Left lung (tissue), 14 donors: ENCODE results near the gene HOXA9. TPM values are rescaled to one million over a fixed set of nuclear protein-coding genes. Genes with fewer than 3 reads are reported as not detected.

Experiments used
- ATAC-seq: fragments of 200-7000 bp; cut with Tn5 transposase; one replicate; pipeline ENCODE4 v1.9.1; 2020; ENCODE audit warnings: moderate library complexity
- DNase-seq, 4 donors: peaks; one replicate each; pipeline ENCODE4 v3.0.0-alpha.2; 2013 to 2020
- H3K27ac ChIP-seq, 2 donors: fragments of 200-600 bp; sonication (generic) in 1 of 2; one replicate each; pipeline versions ENCODE4 v1.5.0 to v1.8.0; 2020 to 2021
- H3K27me3 ChIP-seq, 2 donors: fragments of 200-600 bp; sonication (generic) in 1 of 2; one replicate each; pipeline versions ENCODE4 v1.5.0 to v1.8.0; 2020 to 2021
- H3K36me3 ChIP-seq, 2 donors: fragments of 200-600 bp; sonication (generic) in 1 of 2; one replicate each; pipeline versions ENCODE4 v1.5.0 to v1.8.0; 2020 to 2021
- H3K4me1 ChIP-seq, 2 donors: fragments of 200-600 bp; one replicate each; pipeline ENCODE4 v1.8.0; 2021
- H3K4me3 ChIP-seq, 2 donors: fragments of 200-600 bp; sonication (generic) in 1 of 2; one replicate each; pipeline versions ENCODE4 v1.5.0 to v1.8.0; 2020 to 2021; ENCODE audit warnings: mild to moderate bottlenecking in 1 of 2
- H3K9me3 ChIP-seq, 2 donors: fragments of 200-600 bp; sonication (generic) in 1 of 2; one replicate each; pipeline versions ENCODE4 v1.5.0 to v1.8.0; 2020 to 2021
- intact Hi-C, 2 donors: fragments of 100-400 bp; cut with DNase I; formaldehyde crosslinking; loops; one replicate each; pipeline versions ENCODE4 v1.11.2 to v1.14.2; 2022
- long read RNA-seq, 12 donors: library from polyadenylated mRNA in 2 of 12; unstranded in 2 of 12; transcript quantifications; one replicate each; pipeline ENCODE4 v2.0.0 and lab custom pipeline, GENCODE V29; 2019 to 2026
- polyA plus RNA-seq, 6 donors: library from polyadenylated mRNA; unstranded; fragments of 120-200 nt; gene quantifications; one replicate each; pipeline ENCODE4 v1.2.1, GENCODE V29; 2013; ENCODE audit not compliant: insufficient read length in 6 of 6
- total RNA-seq, 2 donors: library from RNA; stranded (reverse); fragmentation: NEBNext Ultra II Directional; extraction: Animal tissue kit (Norgen Biotek cat#: 25700); gene quantifications; one replicate each; pipeline ENCODE4 v1.2.1, GENCODE V29; 2021
- TF ChIP-seq, protein P1 (sequence below), 2 donors: fragments of 200-600 bp; sonication (generic) in 1 of 2; IDR thresholded peaks; one replicate each; pipeline versions ENCODE4 v1.5.0 to v1.8.0; 2021; ENCODE audit warnings: antibody characterized with exemption in 2 of 2
- donor health status: DM: no; HTN: yes; CAD: no.
- donor health status: DM: no; HTN: no; CAD: no.

Gene HOXA9
- total RNA-seq = 1 to 10 TPM in 1 of 2 donors, under 1 TPM in 1; 0.73 to 1.4 TPM
- 1 to 10 TPM in 1 of 6 donors, under 1 TPM in 5; 0.38 to 1.4 (median 0.52) TPM for polyA plus RNA-seq
- long read RNA-seq, donor 1 = 0 reads
- long read RNA-seq, donor 2, partial matches to known transcripts = 0 of 2 reads
- long read RNA-seq, donor 2, other reads (novel, unspliced or antisense) = 0 of 2 reads
- long read RNA-seq, donor 3 = 0 reads
- long read RNA-seq, donor 4 = 0 reads
- long read RNA-seq, donor 5 = 0 reads
- long read RNA-seq, donor 6 = 0 reads
- long read RNA-seq, donor 7 = 0 reads
- long read RNA-seq, donor 8 = 0 reads
- long read RNA-seq, donor 9 = 0 reads
- long read RNA-seq, donor 10 = 0 reads
- long read RNA-seq, donor 11, partial matches to known transcripts = 0 of 1 reads
- long read RNA-seq, donor 11, other reads (novel, unspliced or antisense) = 0 of 1 reads
- long read RNA-seq, donor 12 = 0 reads

DNA sequence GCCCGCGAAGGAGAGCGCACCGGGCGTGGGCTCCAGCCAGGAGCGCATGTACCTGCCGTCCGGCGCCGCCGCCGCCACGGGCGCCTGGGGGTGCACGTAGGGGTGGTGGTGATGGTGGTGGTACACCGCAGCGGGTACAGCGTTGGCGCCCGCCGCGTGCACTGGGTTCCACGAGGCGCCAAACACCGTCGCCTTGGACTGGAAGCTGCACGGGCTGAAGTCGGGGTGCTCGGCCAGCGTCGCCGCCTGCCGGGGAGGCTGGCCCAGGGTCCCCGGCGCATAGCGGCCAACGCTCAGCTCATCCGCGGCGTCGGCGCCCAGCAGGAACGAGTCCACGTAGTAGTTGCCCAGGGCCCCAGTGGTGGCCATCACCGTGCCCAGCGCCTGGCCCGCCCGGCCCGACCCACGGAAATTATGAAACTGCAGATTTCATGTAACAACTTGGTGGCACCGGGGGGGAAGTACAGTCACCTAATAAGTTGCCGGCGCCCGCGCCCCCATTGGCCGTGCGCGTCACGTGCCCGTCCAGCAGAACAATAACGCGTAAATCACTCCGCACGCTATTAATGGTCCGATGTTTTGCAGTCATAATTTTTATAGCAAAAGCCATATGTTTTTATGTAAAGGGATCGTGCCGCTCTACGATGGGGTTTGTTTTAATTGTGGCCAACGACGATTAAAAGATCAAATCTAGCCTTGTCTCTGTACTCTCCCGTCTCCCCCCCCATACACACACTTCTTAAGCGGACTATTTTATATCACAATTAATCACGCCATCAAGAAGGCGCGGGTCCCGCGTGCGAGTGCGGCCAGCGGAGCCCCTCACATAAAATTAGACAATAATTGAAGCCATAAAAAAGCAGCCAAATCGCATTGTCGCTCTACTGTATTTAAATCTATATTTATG, at the start of gene HOXA9:
Gene HOXA9, minus strand, starts transcription at position 449 of the 907 bp plus-strand sequence. Its CDS starts 80 bp downstream, at position 369.
- TF ChIP-seq, protein P1, sequence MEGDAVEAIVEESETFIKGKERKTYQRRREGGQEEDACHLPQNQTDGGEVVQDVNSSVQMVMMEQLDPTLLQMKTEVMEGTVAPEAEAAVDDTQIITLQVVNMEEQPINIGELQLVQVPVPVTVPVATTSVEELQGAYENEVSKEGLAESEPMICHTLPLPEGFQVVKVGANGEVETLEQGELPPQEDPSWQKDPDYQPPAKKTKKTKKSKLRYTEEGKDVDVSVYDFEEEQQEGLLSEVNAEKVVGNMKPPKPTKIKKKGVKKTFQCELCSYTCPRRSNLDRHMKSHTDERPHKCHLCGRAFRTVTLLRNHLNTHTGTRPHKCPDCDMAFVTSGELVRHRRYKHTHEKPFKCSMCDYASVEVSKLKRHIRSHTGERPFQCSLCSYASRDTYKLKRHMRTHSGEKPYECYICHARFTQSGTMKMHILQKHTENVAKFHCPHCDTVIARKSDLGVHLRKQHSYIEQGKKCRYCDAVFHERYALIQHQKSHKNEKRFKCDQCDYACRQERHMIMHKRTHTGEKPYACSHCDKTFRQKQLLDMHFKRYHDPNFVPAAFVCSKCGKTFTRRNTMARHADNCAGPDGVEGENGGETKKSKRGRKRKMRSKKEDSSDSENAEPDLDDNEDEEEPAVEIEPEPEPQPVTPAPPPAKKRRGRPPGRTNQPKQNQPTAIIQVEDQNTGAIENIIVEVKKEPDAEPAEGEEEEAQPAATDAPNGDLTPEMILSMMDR (IDR thresholded peaks at IDR 0.05) = no peak
- DNase-seq = peak in 2 of 4 donors; percentile 75 to 88
- peaks cover 7 to 78% of the 10 kb centered on the region in 2 donors for H3K4me1 ChIP-seq
- H3K36me3 ChIP-seq = no peaks in the 10 kb centered on the region
- peak within 1 kb of the TSS in 1 of 2 donors; percentile 61 for H3K27ac ChIP-seq
- intact Hi-C loops = loop anchor here in 1 of 2 donors (10.0 kb wide), 1 partner anchor 1281 kb away; no protein-coding TSS in a partner anchor
- peaks cover 78 to 100% of the 10 kb centered on the region in 2 donors for H3K27me3 ChIP-seq
- ATAC-seq = peak; percentile 23
- H3K9me3 ChIP-seq = no peaks in the 10 kb centered on the region
- peak within 1 kb of the TSS; percentile 5 to 46 for H3K4me3 ChIP-seq

DNA sequence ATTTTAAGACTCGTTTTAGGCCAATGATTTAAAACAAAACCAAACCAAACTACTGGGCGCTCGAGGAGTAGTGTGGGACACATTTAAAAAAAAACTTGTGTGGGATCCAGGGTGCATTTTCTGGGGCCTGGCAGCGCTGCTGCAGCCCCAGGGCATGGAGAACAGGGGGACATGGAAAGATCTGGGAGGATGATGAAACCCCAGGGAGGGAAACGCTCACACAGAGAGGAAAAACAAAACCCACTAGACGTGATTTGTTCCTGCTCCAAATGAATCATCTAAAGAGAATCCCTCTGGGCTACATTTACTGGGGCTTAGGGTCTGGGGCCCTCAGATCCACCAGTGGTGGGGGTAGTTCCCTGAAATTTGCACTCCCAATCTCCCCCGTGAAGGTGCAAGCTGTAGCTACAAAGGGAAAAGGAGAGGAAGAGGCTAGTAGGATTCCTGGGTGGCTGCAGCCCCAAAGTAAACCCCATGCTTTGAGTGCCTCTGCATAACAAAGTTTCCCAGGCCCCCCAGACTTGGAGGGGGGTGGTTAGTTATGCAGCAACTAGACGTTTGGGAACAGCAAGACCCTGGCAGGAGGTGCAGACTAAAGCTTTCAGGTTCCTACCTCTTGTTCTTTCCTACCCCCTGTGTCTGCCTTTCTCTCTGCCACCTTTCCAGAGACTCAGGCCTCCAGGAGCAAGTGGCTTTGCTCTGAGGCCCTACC, 49.1 kb upstream of the HOXA9 start:
- intact Hi-C loops = loop anchor here in 1 of 2 donors (5.0 kb wide), 1 partner anchor 363 kb away; no protein-coding TSS in a partner anchor
- Histone ChIP-seq H3K4me1 (peaks cover 0 to 16% of the 10 kb centered on the region in 2 donors), H3K9me3 (no peaks in the 10 kb centered on the region), H3K4me3 (no peak overlapping the region), H3K27ac (no peak overlapping the region), H3K36me3 (no peaks in the 10 kb centered on the region), H3K27me3 (peaks cover 84 to 100% of the 10 kb centered on the region in 2 donors)
- ATAC-seq (no peak), DNase-seq (no peak)
- TF ChIP-seq, protein P1 (IDR thresholded peaks at IDR 0.05) = no peak

DNA sequence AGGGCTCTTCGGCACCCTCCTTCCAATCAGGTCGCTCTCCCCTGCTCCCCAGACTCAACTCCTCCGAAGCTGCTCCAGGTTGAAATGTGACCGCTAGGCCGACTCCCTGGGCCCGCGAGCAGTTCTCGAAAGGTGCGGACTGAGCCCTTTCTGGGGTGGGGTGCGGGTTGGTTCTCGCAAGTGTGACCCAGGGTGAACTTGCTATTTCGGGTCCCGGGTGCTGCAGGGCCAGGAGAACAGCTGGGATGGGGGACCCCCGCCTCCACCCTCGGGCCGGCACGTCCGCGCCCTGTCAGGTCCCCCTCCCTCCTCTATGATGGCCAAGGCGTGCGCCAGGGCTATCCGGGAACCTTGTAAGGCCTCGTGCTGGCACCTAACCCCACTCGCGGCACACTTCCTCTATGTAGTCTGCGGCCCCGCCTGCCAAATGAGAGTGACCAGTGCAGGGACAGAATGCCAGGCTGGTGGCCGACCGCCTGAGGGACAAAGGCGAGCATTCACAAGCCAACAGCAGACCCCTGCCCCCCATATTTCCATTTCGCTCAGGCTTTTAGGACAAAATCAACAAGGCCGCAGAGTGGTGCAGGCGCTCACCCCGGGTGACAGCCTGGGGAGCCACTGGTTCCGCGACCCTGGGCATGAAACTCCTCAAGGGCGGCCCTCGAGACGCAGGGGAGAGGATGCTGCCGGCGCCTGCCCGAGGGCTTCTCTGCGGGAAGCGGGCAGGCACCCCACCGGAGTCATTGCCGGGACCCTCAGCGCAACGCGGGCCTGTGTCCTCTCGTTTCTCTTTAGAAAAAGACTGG, 48.3 kb upstream of the HOXA9 start:
- H3K36me3 ChIP-seq = no peaks in the 10 kb centered on the region
- intact Hi-C loops = loop anchor here in 1 of 2 donors (5.0 kb wide), 1 partner anchor 364 kb away; no protein-coding TSS in a partner anchor
- ATAC-seq (no peak), DNase-seq (no peak)
- peaks cover 81 to 100% of the 10 kb centered on the region in 2 donors for H3K27me3 ChIP-seq
- no peak overlapping the region for H3K4me3 ChIP-seq
- TF ChIP-seq, protein P1 (IDR thresholded peaks at IDR 0.05) = no peak
- peaks cover 0 to 16% of the 10 kb centered on the region in 2 donors for H3K4me1 ChIP-seq
- no peak overlapping the region for H3K27ac ChIP-seq
- H3K9me3 ChIP-seq = no peaks in the 10 kb centered on the region
